GM18861 (cell line): Measurements from ENCODE around the gene NEMP1.
"Not testable (repeated sequence)": the region's sequence is repeated elsewhere in the genome, so short reads cannot be mapped to it uniquely, and the experiment has no call there.

Source experiments
- ATAC-seq: cut with Tn5 transposase; IDR thresholded peaks from one replicate; pipeline ENCODE4 v1.9.1; 2021; ENCODE audit not compliant: unreplicated experiment

NEMP1 gene

GRCh38 chr12:57057067-57057751 lies 21.4 kb downstream of the NEMP1 start:
- no peak for ATAC-seq

GRCh38 chr12:57055824-57056223 lies 22.8 kb downstream of the NEMP1 start:
- ATAC-seq: no peak

GRCh38 chr12:57053901-57054300 lies 24.7 kb downstream of the NEMP1 start:
- not testable (repeated sequence) for ATAC-seq

- not testable (repeated sequence) for ATAC-seq
Observed at GRCh38 chr12:57053146-57053545, 25.4 kb downstream of the NEMP1 start.

- ATAC-seq: no peak
Observed at GRCh38 chr12:57051011-57051410, 27.6 kb downstream of the NEMP1 start.

- no peak for ATAC-seq
Observed at GRCh38 chr12:57049890-57050289, 28.7 kb downstream of the NEMP1 start, which contains the start of gene MYO1A. MYO1A (minus strand) TSS chr12:57050129; CDS start chr12:57048323, 1,806 bp downstream.

GRCh38 chr12:57049119-57049446 lies 29.5 kb downstream of the NEMP1 start:
- no peak for ATAC-seq

GRCh38 chr12:57048423-57049118 lies 30.0 kb downstream of the NEMP1 start:
- ATAC-seq: no peak

GRCh38 chr12:57047981-57048380 lies 30.6 kb downstream of the NEMP1 start:
- ATAC-seq: no peak

GRCh38 chr12:57046947-57047890 lies 31.4 kb downstream of the NEMP1 start:
- no peak for ATAC-seq

GRCh38 chr12:57046086-57046791 lies 32.4 kb downstream of the NEMP1 start:
- ATAC-seq: no peak

GRCh38 chr12:57044889-57045288 lies 33.7 kb downstream of the NEMP1 start:
- no peak for ATAC-seq

GRCh38 chr12:57044468-57044867 lies 34.1 kb downstream of the NEMP1 start:
- ATAC-seq: no peak

GRCh38 chr12:57042695-57043094 lies 35.9 kb downstream of the NEMP1 start:
- no peak for ATAC-seq

GRCh38 chr12:57040750-57041149 lies 37.8 kb downstream of the NEMP1 start:
- ATAC-seq: no peak

GRCh38 chr12:57040211-57040610 lies 38.4 kb downstream of the NEMP1 start:
- no peak for ATAC-seq

GRCh38 chr12:57039016-57039798 lies 39.4 kb downstream of the NEMP1 start:
- no peak for ATAC-seq

GRCh38 chr12:57037264-57037663 lies 41.3 kb downstream of the NEMP1 start:
- ATAC-seq: no peak

GRCh38 chr12:57033431-57033830 lies 45.2 kb downstream of the NEMP1 start:
- ATAC-seq: no peak

GRCh38 chr12:57031789-57032188 lies 46.8 kb downstream of the NEMP1 start:
- ATAC-seq: no peak
